Fibroblast of lung (primary cell): Measurements from ENCODE around the gene LRRK1. TPM values are rescaled to one million over a fixed set of nuclear protein-coding genes. Genes with fewer than 3 reads are reported as not detected.
A peak's percentile ranks its signal among the peaks of the same experiment; 100 is the strongest.

Experiments used
- DNase-seq, 2 donors: peaks; one replicate each; pipeline versions ENCODE4 v3.0.0 to v3.0.0-alpha.2; 2010; ENCODE audit warnings: low read depth in 2 of 2
- H2AFZ ChIP-seq: 2 replicates; pipeline ENCODE4 v1.5.1; 2012; ENCODE audit warnings: low read length, control low read depth, inconsistent platforms
- H3K27ac ChIP-seq: 2 replicates; pipeline ENCODE4 v1.5.1; 2011; ENCODE audit warnings: low read length, control low read depth; ENCODE audit not compliant: insufficient read depth
- H3K27me3 ChIP-seq: 2 replicates; pipeline ENCODE4 v1.5.1; 2011; ENCODE audit warnings: mild to moderate bottlenecking, low read length; ENCODE audit not compliant: control insufficient read depth, insufficient read depth
- H3K36me3 ChIP-seq: 2 replicates; pipeline ENCODE4 v1.5.1; 2011; ENCODE audit warnings: low read length; ENCODE audit not compliant: control insufficient read depth, insufficient read depth
- H3K4me1 ChIP-seq: 2 replicates; pipeline ENCODE4 v1.5.1; 2011; ENCODE audit warnings: low read length; ENCODE audit not compliant: control insufficient read depth, insufficient read depth; ENCODE audit errors: extremely low read depth
- H3K4me2 ChIP-seq: 2 replicates; pipeline ENCODE4 v1.5.1; 2011; ENCODE audit warnings: low read length, control low read depth; ENCODE audit not compliant: insufficient read depth; ENCODE audit errors: extremely low read depth
- H3K4me3 ChIP-seq, 4 experiments: fragments of 200-600 bp in 1 of 4; sonication (generic) in 1 of 4; replicated peaks in 1 of 4; 2 replicates each; pipeline ENCODE4 v1.5.1; 2011 to 2016; ENCODE audit warnings: low read length in 4 of 4, low read depth in 3 of 4, mild to moderate bottlenecking in 3 of 4, control low read depth in 2 of 4, inconsistent platforms in 1 of 4, mixed read lengths in 1 of 4; ENCODE audit not compliant: insufficient read depth in 1 of 4; ENCODE audit errors: control extremely low read depth in 1 of 4
- H3K79me2 ChIP-seq: 2 replicates; pipeline ENCODE4 v1.5.1; 2012; ENCODE audit warnings: mild to moderate bottlenecking, low read length, inconsistent platforms; ENCODE audit not compliant: control insufficient read depth, insufficient read depth
- H3K9ac ChIP-seq: 2 replicates; pipeline ENCODE4 v1.5.1; 2011; ENCODE audit warnings: mild to moderate bottlenecking, low read length, control low read depth; ENCODE audit not compliant: insufficient read depth
- H3K9me3 ChIP-seq: 2 replicates; pipeline ENCODE4 v1.5.1; 2012; ENCODE audit warnings: low read depth, low read length; ENCODE audit not compliant: control insufficient read depth, insufficient read depth
- H4K20me1 ChIP-seq: 2 replicates; pipeline ENCODE4 v1.5.1; 2011; ENCODE audit warnings: low read length; ENCODE audit not compliant: control insufficient read depth, insufficient read depth; ENCODE audit errors: extremely low read depth
- CTCF ChIP-seq, 2 donors: IDR thresholded peaks in 1 of 2; conservative IDR thresholded peaks in 1 of 2; 1 replicate in 1 of 2; 2 replicates in 1 of 2; pipeline ENCODE4 v1.5.1; 2011 to 2012; ENCODE audit warnings: low read length in 2 of 2, control low read depth in 1 of 2, inconsistent platforms in 1 of 2, low read depth in 1 of 2, mild to moderate bottlenecking in 1 of 2
- EZH2 ChIP-seq: IDR thresholded peaks from 2 replicates; pipeline ENCODE4 v1.5.1; 2012; ENCODE audit warnings: low read length, control low read depth, mild to moderate bottlenecking; ENCODE audit errors: missing control alignments
- polyA plus RNA-seq, 2 donors: library from polyadenylated mRNA; depleted of rRNA in 1 of 2; stranded (reverse) in 1 of 2; unstranded in 1 of 2; fragments of >200 nt; gene quantifications; 2 replicates each; pipeline ENCODE4 v1.2.1, GENCODE V29; 2011 to 2012; ENCODE audit warnings: missing spikeins in 1 of 2
- total RNA-seq: library from RNA; depleted of rRNA; stranded (reverse); fragments of >200 nt; gene quantifications from 2 replicates; pipeline ENCODE4 v1.2.1, GENCODE V29; 2014

The LRRK1 gene
- total and polyA plus RNA-seq, 2 donors (not counting 1 experiment from before 2014, with no cell fraction given) = 3.8 to 12.2 TPM

GRCh38 chr15:101066501-101067408 lies 147.6 kb downstream of the LRRK1 start:
- Histone ChIP-seq H3K36me3 (peaks cover 7% of the 10 kb centered on the region), H2AFZ (no peak overlapping the region), H3K4me3 (no peak overlapping the region), H3K27ac (no peak overlapping the region), H3K4me2 (no peak overlapping the region), H3K4me1 (peaks cover 22% of the 10 kb centered on the region), H3K79me2 (no peaks in the 10 kb centered on the region), H3K27me3 (no peaks in the 10 kb centered on the region), H3K9ac (no peak overlapping the region), H4K20me1 (no peaks in the 10 kb centered on the region), H3K9me3 (no peaks in the 10 kb centered on the region)
- TF ChIP-seq CTCF (conservative IDR thresholded peaks at IDR 0.05 in 1 of 2, IDR thresholded peaks at IDR 0.05 in 1 of 2; ENCODE audit: low read depth in 1 of 2, low read length in 2 of 2) = no peak
- no peak for TF ChIP-seq EZH2
- DNase-seq = no peak

GRCh38 chr15:101067660-101068522 lies 148.7 kb downstream of the LRRK1 start:
- H3K4me1 ChIP-seq = peaks cover 22% of the 10 kb centered on the region
- no peak for TF ChIP-seq EZH2
- no peak for TF ChIP-seq CTCF (conservative IDR thresholded peaks at IDR 0.05 in 1 of 2, IDR thresholded peaks at IDR 0.05 in 1 of 2; ENCODE audit: low read depth in 1 of 2, low read length in 2 of 2)
- H2AFZ ChIP-seq = no peak overlapping the region
- H3K9ac ChIP-seq = no peak overlapping the region
- no peaks in the 10 kb centered on the region for H3K79me2 ChIP-seq
- no peak overlapping the region for H3K4me2 ChIP-seq
- peaks cover 6% of the 10 kb centered on the region for H3K36me3 ChIP-seq
- H3K4me3 ChIP-seq = no peak overlapping the region
- no peaks in the 10 kb centered on the region for H4K20me1 ChIP-seq
- no peaks in the 10 kb centered on the region for H3K9me3 ChIP-seq
- no peak overlapping the region for H3K27ac ChIP-seq
- DNase-seq = no peak
- no peaks in the 10 kb centered on the region for H3K27me3 ChIP-seq

GRCh38 chr15:101068523-101068960 lies 149.4 kb downstream of the LRRK1 start:
- H3K27ac ChIP-seq = peak overlapping the region; percentile 91
- peak overlapping the region; percentile 40 for H3K9ac ChIP-seq
- TF ChIP-seq EZH2 = no peak
- no peak for TF ChIP-seq CTCF (conservative IDR thresholded peaks at IDR 0.05 in 1 of 2, IDR thresholded peaks at IDR 0.05 in 1 of 2; ENCODE audit: low read depth in 1 of 2, low read length in 2 of 2)
- no peak overlapping the region for H3K4me2 ChIP-seq
- no peaks in the 10 kb centered on the region for H3K27me3 ChIP-seq
- H3K79me2 ChIP-seq = no peaks in the 10 kb centered on the region
- H4K20me1 ChIP-seq = no peaks in the 10 kb centered on the region
- H3K4me3 ChIP-seq = no peak overlapping the region
- no peak overlapping the region for H2AFZ ChIP-seq
- DNase-seq = peak in 1 of 2 donors; percentile 27
- H3K36me3 ChIP-seq = peaks cover 6% of the 10 kb centered on the region
- peaks cover 22% of the 10 kb centered on the region for H3K4me1 ChIP-seq
- H3K9me3 ChIP-seq = no peaks in the 10 kb centered on the region
